HepG2 (cell line): ENCODE data around the gene HS3ST3B1. TPM values are rescaled to one million over a fixed set of nuclear protein-coding genes. Genes with fewer than 3 reads are reported as not detected.

Source experiments
- ATF7-NPFF ChIP-seq: sonication (generic); formaldehyde crosslinking; IDR thresholded peaks from 2 replicates; pipeline ENCODE4 v1.8.1; 2023; ENCODE audit warnings: mild to moderate bottlenecking, low read depth, missing genetic modification reagents, moderate library complexity
- CAMTA2 ChIP-seq: sonication (generic); formaldehyde crosslinking; IDR thresholded peaks from 2 replicates; pipeline ENCODE4 v1.4.0; 2020; ENCODE audit warnings: mild to moderate bottlenecking, missing genetic modification reagents, borderline replicate concordance
- MAZ ChIP-seq, 2 experiments: sonication (generic) in 1 of 2; formaldehyde crosslinking in 1 of 2; IDR thresholded peaks; 2 replicates each; pipeline versions ENCODE4 v1.5.0 to v1.6.1; 2012 to 2020; ENCODE audit warnings: low read depth in 2 of 2, mild to moderate bottlenecking in 2 of 2, borderline replicate concordance in 1 of 2, improper control_type of control experiment in 1 of 2, low read length in 1 of 2, missing genetic modification reagents in 1 of 2, moderate library complexity in 1 of 2
- NFE2 ChIP-seq: sonication (generic); formaldehyde crosslinking; IDR thresholded peaks from 2 replicates; pipeline ENCODE4 v1.4.0; 2020; ENCODE audit warnings: missing genetic modification reagents
- RFXANK ChIP-seq: IDR thresholded peaks from 2 replicates; pipeline ENCODE4 v1.6.1; 2016
- RNF2 ChIP-seq: fragments of 450-650 bp; conservative IDR thresholded peaks from 2 replicates; pipeline ENCODE4 v1.6.1; 2016; ENCODE audit warnings: low read depth
- SOX13 ChIP-seq, 3 experiments: fragments of 450-650 bp in 1 of 3; sonication (generic) in 1 of 3; formaldehyde crosslinking in 1 of 3; IDR thresholded peaks in 2 of 3; conservative IDR thresholded peaks in 1 of 3; 2 replicates each; pipeline versions ENCODE4 v1.5.0 to v1.6.1; 2016 to 2020; ENCODE audit warnings: antibody characterized with exemption in 1 of 3, mild to moderate bottlenecking in 1 of 3, missing compliant biosample characterization in 1 of 3, missing genetic modification reagents in 1 of 3, moderate library complexity in 1 of 3
- SRY ChIP-seq: sonication (generic); formaldehyde crosslinking; IDR thresholded peaks from 2 replicates; pipeline ENCODE4 v1.8.0; 2022; ENCODE audit warnings: mild to moderate bottlenecking, missing genetic modification reagents
- polyA plus RNA-seq, 8 experiments: library from polyadenylated mRNA; depleted of rRNA in 3 of 8; stranded (reverse) in 7 of 8; unstranded in 1 of 8; fragments of >200 nt; fragmentation: Illumina TruSeq in 4 of 8; extraction: Trizol in 4 of 8; gene quantifications; 2 replicates each; pipeline versions ENCODE4 v1.2.1 to v1.2.3, GENCODE V29; 2011 to 2016; ENCODE audit warnings: low read depth in 4 of 8, missing spikeins in 1 of 8, mixed read lengths in 1 of 8; ENCODE audit not compliant: insufficient read depth in 1 of 8
- total RNA-seq, 5 experiments: library from RNA; depleted of rRNA; stranded (reverse); fragments of >200 nt; fragmentation: Illumina TruSeq; extraction: Trizol; gene quantifications; 2 replicates each; pipeline ENCODE4 v1.2.3, GENCODE V29; 2016; ENCODE audit warnings: low read depth in 1 of 5
- TF ChIP-seq, protein P1 (sequence below): sonication (generic); formaldehyde crosslinking; IDR thresholded peaks from 2 replicates; pipeline ENCODE4 v1.4.0; 2020; ENCODE audit warnings: missing genetic modification reagents
- TF ChIP-seq, protein P2 (sequence below): sonication (generic); formaldehyde crosslinking; IDR thresholded peaks from 2 replicates; pipeline ENCODE4 v1.5.1; 2020; ENCODE audit warnings: missing genetic modification reagents, mild to moderate bottlenecking, borderline replicate concordance
- TF ChIP-seq, protein P3 (sequence below): IDR thresholded peaks from 2 replicates; pipeline ENCODE4 v1.6.1; 2012; ENCODE audit warnings: low read depth, low read length, improper control_type of control experiment
- TF ChIP-seq, protein P4 (sequence below): sonication (generic); formaldehyde crosslinking; IDR thresholded peaks from 2 replicates; pipeline ENCODE4 v1.9.0; 2021; ENCODE audit warnings: missing genetic modification reagents, mild to moderate bottlenecking, borderline replicate concordance
- TF ChIP-seq, protein P5 (sequence below): IDR thresholded peaks from 2 replicates; pipeline ENCODE4 v1.6.1; 2016; ENCODE audit warnings: mild to moderate bottlenecking
- TF ChIP-seq, protein P6 (sequence below): sonication (generic); formaldehyde crosslinking; IDR thresholded peaks from 2 replicates; pipeline ENCODE4 v1.4.0; 2020; ENCODE audit warnings: missing genetic modification reagents, borderline replicate concordance

HS3ST3B1 gene
- total and polyA plus RNA-seq, 2 of the 13 experiments (the other 11 are each of a cell fraction or from before 2014, with no cell fraction given) = 15.7 to 39.5 TPM

DNA sequence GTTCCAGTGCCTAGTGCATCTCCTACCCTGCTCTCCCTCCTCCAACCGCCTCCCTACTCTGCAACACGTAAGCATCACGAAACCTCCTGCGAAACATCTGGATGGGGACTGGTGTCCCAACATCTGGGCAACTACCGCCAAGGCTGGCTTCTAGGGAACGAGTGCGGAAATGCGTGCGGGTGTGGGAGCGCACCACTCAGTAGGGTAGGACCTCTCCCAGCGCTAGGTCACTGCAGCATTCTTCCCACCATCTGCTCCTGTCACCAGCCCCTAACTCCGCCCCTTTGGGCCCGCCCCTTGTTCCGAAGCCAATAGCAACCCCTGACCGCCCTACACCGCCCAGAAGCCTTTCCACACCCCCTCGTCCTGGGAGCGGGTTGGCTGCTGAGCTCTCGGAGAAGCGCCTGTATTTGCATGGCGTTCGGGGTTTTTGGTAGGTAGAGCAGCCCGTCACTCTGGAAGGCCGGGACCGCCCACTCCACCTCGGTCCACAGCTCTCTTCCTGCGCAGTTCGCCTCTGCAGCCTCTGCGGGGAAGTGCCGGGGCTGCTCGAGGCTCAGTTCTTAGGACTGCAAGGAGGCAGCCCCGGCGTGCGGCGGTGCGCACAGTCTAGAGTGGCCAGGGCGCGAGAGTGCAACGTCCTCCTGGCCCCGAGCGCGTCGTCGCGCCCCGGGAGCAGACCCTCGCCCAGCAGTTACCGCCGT lies at the start of gene HS3ST3B1 (continued):
- TF ChIP-seq SOX13 (IDR thresholded peaks at IDR 0.05) (no peak), SOX13 (CRISPR knock-in tag; conservative IDR thresholded peaks at IDR 0.05 in 1 of 2, IDR thresholded peaks at IDR 0.05 in 1 of 2) (no peak; a peak in 2 of 4 replicates), NFE2 (no peak), ATF7-NPFF (CRISPR knock-in tag) (peak; percentile 61), CAMTA2 (CRISPR knock-in tag) (0 out of 2 replicates have a peak, but pooled peaks have one; percentile 31), SRY (CRISPR knock-in tag) (peak; percentile 76), RFXANK (CRISPR knock-in tag) (peak; percentile 13; the same call in 1 of the 2 replicates), MAZ (IDR thresholded peaks at IDR 0.05; ENCODE audit: borderline replicate concordance, low read depth, low read length) (peak; percentile 55; the same call in 1 of the 2 replicates), MAZ (CRISPR knock-in tag; IDR thresholded peaks at IDR 0.05; ENCODE audit: low read depth) (peak; percentile 82; the same call in 1 of the 2 replicates), RNF2 (peak; percentile 60; the same call in 1 of the 2 replicates)
- TF ChIP-seq, protein P1, sequence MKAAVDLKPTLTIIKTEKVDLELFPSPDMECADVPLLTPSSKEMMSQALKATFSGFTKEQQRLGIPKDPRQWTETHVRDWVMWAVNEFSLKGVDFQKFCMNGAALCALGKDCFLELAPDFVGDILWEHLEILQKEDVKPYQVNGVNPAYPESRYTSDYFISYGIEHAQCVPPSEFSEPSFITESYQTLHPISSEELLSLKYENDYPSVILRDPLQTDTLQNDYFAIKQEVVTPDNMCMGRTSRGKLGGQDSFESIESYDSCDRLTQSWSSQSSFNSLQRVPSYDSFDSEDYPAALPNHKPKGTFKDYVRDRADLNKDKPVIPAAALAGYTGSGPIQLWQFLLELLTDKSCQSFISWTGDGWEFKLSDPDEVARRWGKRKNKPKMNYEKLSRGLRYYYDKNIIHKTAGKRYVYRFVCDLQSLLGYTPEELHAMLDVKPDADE = peak; percentile 64; the same call in 1 of the 2 replicates
- TF ChIP-seq, protein P2, sequence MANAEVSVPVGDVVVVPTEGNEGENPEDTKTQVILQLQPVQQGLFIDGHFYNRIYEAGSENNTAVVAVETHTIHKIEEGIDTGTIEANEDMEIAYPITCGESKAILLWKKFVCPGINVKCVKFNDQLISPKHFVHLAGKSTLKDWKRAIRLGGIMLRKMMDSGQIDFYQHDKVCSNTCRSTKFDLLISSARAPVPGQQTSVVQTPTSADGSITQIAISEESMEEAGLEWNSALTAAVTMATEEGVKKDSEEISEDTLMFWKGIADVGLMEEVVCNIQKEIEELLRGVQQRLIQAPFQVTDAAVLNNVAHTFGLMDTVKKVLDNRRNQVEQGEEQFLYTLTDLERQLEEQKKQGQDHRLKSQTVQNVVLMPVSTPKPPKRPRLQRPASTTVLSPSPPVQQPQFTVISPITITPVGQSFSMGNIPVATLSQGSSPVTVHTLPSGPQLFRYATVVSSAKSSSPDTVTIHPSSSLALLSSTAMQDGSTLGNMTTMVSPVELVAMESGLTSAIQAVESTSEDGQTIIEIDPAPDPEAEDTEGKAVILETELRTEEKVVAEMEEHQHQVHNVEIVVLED (CRISPR knock-in tag) = 0 out of 2 replicates have a peak, but pooled peaks have one; percentile 34
- TF ChIP-seq, protein P3, sequence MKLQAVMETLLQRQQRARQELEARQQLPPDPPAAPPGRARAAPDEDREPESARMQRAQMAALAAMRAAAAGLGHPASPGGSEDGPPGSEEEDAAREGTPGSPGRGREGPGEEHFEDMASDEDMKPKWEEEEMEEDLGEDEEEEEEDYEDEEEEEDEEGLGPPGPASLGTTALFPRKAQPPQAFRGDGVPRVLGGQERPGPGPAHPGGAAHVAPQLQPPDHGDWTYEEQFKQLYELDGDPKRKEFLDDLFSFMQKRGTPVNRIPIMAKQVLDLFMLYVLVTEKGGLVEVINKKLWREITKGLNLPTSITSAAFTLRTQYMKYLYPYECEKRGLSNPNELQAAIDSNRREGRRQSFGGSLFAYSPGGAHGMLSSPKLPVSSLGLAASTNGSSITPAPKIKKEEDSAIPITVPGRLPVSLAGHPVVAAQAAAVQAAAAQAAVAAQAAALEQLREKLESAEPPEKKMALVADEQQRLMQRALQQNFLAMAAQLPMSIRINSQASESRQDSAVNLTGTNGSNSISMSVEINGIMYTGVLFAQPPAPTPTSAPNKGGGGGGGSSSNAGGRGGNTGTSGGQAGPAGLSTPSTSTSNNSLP = no peak
- TF ChIP-seq, protein P4, sequence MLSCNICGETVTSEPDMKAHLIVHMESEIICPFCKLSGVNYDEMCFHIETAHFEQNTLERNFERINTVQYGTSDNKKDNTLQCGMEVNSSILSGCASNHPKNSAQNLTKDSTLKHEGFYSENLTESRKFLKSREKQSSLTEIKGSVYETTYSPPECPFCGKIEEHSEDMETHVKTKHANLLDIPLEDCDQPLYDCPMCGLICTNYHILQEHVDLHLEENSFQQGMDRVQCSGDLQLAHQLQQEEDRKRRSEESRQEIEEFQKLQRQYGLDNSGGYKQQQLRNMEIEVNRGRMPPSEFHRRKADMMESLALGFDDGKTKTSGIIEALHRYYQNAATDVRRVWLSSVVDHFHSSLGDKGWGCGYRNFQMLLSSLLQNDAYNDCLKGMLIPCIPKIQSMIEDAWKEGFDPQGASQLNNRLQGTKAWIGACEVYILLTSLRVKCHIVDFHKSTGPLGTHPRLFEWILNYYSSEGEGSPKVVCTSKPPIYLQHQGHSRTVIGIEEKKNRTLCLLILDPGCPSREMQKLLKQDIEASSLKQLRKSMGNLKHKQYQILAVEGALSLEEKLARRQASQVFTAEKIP = no peak
- TF ChIP-seq, protein P5, sequence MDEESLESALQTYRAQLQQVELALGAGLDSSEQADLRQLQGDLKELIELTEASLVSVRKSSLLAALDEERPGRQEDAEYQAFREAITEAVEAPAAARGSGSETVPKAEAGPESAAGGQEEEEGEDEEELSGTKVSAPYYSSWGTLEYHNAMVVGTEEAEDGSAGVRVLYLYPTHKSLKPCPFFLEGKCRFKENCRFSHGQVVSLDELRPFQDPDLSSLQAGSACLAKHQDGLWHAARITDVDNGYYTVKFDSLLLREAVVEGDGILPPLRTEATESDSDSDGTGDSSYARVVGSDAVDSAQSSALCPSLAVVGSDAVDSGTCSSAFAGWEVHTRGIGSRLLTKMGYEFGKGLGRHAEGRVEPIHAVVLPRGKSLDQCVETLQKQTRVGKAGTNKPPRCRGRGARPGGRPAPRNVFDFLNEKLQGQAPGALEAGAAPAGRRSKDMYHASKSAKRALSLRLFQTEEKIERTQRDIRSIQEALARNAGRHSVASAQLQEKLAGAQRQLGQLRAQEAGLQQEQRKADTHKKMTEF = peak; percentile 82
- TF ChIP-seq, protein P6, sequence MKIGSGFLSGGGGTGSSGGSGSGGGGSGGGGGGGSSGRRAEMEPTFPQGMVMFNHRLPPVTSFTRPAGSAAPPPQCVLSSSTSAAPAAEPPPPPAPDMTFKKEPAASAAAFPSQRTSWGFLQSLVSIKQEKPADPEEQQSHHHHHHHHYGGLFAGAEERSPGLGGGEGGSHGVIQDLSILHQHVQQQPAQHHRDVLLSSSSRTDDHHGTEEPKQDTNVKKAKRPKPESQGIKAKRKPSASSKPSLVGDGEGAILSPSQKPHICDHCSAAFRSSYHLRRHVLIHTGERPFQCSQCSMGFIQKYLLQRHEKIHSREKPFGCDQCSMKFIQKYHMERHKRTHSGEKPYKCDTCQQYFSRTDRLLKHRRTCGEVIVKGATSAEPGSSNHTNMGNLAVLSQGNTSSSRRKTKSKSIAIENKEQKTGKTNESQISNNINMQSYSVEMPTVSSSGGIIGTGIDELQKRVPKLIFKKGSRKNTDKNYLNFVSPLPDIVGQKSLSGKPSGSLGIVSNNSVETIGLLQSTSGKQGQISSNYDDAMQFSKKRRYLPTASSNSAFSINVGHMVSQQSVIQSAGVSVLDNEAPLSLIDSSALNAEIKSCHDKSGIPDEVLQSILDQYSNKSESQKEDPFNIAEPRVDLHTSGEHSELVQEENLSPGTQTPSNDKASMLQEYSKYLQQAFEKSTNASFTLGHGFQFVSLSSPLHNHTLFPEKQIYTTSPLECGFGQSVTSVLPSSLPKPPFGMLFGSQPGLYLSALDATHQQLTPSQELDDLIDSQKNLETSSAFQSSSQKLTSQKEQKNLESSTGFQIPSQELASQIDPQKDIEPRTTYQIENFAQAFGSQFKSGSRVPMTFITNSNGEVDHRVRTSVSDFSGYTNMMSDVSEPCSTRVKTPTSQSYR = no peak
